ENCODE measurements around the gene GLRB.

DNA sequence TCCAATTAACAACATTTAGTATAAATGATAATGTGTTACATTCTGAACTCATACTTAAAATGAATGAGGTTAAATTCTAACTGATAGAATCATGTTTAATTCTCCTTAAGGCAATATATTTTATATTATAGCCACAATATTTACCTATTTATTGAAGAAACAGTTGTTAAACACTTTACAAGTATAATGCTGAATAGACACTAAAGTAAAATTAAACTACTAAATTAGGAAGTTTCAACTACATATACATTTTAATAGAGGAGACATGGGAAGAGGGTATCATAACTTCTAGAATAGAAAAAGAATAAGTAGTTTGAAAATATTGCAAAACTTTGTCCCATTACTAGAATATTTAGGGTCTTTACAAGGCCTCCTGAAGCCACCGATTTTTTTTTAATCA lies 108.3 kb downstream of the GLRB start:
- TF ChIP-seq, protein P1, sequence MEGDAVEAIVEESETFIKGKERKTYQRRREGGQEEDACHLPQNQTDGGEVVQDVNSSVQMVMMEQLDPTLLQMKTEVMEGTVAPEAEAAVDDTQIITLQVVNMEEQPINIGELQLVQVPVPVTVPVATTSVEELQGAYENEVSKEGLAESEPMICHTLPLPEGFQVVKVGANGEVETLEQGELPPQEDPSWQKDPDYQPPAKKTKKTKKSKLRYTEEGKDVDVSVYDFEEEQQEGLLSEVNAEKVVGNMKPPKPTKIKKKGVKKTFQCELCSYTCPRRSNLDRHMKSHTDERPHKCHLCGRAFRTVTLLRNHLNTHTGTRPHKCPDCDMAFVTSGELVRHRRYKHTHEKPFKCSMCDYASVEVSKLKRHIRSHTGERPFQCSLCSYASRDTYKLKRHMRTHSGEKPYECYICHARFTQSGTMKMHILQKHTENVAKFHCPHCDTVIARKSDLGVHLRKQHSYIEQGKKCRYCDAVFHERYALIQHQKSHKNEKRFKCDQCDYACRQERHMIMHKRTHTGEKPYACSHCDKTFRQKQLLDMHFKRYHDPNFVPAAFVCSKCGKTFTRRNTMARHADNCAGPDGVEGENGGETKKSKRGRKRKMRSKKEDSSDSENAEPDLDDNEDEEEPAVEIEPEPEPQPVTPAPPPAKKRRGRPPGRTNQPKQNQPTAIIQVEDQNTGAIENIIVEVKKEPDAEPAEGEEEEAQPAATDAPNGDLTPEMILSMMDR (IDR thresholded peaks at IDR 0.05): no peak
- no peak for TF ChIP-seq EZH2 (IDR thresholded peaks at IDR 0.05; ENCODE audit: borderline replicate concordance, insufficient read depth, low read depth, low read length, poor library complexity, severe bottlenecking)
